Femur (tissue), 1 donor: ENCODE data around the gene LEFTY1.
"Not testable (repeated sequence)": the region's sequence is repeated elsewhere in the genome, so short reads cannot be mapped to it uniquely, and the experiment has no call there.

Source experiments
- DNase-seq: peaks from one replicate; pipeline ENCODE4 v3.0.0-alpha.2; 2017

The LEFTY1 gene

DNA sequence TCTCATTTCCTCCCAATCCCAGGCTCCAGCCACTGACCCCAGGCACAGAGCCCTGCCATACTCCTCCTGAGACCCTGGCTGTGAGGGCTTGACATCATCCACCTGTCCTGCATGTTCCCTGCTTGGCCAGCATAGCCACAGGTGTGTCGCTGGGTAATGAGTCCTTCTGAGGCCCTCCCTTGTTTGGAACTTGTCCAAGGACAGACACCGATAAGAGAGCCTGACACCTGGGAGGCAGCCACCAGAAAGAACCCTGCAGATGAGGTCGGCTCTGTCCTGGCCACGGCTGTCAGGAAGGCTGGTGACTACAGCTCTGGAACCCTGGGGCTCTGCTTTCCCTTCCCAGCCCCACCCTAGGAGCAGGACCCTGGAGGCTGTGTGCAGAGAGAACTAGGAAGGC is 41.3 kb downstream of the LEFTY1 start:
- no peak for DNase-seq

- no peak for DNase-seq
These were observed 42.3 kb downstream of the LEFTY1 start for GRCh38 chr1:225846331-225847310.

DNA sequence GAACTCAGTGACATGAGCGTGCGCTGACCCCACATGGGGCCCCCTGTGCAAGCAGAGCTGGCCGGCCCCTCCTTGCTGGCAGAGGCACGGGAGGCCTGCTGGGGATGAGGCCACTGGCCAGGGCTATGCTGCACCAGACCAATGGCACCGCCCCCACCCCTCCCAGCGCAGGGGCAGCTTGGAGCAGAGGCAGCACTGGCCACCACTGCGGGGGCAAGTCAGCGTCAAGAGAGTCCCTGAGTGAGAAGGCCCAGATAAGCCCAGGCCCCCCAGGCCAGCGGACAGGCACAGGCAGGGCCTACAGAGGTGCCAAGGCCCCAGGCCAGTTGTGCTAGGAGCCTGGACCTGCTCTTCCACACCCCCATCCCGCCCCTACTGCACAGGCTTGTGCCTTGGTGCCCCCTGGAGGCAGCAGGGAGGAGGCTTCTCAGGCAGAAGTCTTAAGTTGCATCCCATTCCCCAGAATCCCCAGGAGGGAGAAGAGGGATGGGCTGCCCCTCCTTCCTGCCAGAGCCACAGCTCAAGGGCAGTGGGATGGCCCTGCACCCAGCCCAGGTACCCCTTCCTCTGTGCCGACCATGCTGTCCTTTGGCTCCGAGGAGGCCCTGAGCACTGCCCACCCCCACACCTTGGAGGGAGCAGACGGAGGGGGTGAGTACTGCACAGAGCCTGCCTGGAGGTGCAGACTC is 43.2 kb downstream of the LEFTY1 start:
- DNase-seq, result peak; percentile 85

DNA sequence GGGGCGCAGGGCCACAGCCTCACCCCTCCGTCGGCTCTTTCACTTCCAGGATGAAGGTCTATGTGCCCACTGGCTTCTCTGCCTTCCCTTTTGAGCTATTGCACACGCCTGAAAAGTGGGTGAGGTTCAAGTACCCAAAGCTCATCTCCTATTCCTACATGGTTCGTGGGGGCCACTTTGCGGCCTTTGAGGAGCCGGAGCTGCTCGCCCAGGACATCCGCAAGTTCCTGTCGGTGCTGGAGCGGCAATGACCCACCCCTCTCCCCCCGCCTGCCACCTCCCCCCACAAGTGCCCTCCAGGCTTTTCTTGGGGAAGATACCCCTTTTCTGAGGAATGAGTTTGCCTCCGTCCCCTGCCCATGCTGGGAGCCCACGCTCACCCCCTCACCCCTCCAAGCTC is 43.8 kb downstream of the LEFTY1 start:
- DNase-seq, result no peak

DNA sequence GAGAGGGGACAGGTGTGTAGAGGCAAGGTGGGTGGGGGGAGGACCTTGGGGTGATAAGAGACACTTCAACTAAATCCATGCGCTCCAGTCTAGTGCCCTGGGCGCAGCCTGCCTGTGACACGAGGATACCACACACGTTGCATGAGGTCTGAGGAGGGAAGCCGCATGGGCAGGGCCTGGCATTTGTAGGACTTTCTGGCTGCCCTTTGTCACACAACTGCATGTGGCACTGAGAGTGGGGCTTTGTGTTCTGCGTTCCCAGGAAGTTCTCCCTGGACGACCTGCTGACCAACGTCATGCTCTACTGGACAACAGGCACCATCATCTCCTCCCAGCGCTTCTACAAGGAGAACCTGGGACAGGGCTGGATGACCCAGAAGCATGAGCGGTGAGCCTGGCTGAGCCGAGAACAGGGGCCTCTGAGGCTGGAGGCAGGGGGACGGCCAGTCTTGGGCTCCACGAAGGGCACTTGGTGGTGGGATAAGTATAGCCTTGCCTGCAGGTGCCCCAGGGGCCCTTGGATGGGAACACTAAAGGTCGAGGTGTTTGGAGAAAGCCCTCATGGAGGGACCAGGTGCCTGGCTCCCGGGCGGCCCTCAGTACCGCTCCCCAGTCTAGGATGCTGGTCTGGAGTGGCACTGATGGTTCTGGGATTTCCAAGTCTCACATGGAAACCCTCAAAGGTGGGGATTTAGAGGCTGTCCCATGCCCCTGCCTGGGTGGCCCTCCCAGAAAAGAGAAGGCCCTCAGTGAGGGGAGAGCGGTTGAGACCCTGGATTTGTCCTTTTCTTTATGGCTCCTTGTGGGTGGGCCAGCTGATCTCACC is 44.5 kb downstream of the LEFTY1 start:
- DNase-seq, result no peak

GRCh38 chr1:225843426-225843795 is 45.5 kb downstream of the LEFTY1 start:
- DNase-seq, result no peak

DNA sequence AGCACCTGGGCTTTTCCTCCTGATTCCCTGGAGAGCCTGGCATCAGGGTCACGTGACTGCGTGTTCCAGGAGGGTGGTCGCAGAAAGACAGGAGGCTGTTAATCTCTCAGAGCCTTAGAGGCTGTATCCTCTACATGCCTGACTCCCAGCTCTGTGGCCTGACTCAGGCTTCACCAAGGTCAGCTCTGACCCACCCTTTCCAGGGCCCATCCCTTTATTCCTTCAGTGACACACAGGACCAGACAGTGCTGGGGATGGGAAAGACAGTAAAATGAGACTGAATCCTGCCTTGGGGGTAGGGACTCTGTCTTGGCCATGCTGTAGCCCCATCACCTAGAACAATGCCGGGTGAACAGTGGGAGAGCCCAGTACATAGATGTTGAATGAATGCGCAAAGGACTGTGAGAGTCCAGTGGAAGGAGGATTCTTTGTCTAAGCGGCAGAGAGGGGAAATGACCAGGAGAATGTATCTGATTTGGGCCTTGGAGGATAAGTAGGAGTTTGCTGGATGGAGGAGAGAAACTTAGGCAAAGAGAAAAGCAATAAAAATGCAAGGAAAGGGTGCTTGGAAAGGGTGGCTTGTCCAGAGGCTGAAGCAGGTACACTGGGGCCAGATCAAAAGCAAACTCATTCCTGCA is 46.0 kb downstream of the LEFTY1 start:
- DNase-seq, result no peak

DNA sequence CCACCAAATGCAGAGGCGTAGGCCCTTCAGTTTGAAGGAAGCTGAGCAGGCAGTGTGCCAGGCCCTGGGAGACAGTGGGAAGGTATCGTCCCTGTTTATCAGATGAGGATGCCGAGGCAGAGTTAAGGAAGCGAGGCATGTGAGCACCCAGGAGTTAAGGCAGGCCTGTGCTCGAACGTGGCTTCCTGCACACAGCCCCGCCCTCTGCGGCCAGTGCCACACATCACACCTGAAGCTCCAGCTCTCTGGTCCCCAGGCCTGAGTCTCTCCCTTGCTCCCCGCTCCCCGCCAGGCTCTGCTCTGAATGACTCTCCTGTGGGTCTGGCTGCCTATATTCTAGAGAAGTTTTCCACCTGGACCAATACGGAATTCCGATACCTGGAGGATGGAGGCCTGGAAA is 46.9 kb downstream of the LEFTY1 start:
- DNase-seq, result no peak

GRCh38 chr1:225840713-225841112 is 48.2 kb downstream of the LEFTY1 start:
- no peak for DNase-seq

GRCh38 chr1:225840223-225840610 is 48.7 kb downstream of the LEFTY1 start:
- no peak for DNase-seq

DNA sequence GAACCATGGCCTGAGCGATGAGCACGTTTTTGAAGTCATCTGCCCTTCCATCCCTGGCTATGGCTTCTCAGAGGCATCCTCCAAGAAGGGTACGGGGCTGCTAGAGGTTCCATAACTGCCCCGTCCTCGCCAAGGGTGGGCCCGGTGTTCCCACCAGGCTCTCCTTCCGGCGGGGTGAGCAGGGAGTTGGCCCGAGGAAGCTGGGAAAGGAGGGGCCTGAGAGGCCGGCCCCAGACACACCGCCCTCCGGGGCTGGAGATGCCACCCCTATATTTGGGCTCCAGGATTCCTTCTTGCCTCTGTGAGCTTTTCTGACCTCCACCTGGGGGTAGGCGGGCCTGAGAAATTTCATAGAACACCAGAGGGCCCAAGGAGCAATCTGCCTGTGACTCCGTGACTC is 50.2 kb downstream of the LEFTY1 start:
- no peak for DNase-seq

- DNase-seq, result not testable (repeated sequence)
These were observed 52.6 kb downstream of the LEFTY1 start for GRCh38 chr1:225836296-225836695.
